GM23338 (cell line): ENCODE measurements around the gene WNT4. TPM values are rescaled to one million over a fixed set of nuclear protein-coding genes. Genes with fewer than 3 reads are reported as not detected.

Source experiments
- ATAC-seq: fragments of 200-7000 bp; cut with Tn5 transposase; 3 replicates; pipeline ENCODE4 v1.9.1; 2020
- DNase-seq: peaks from one replicate; pipeline ENCODE4 v3.0.0-alpha.2; 2015; ENCODE audit warnings: low spot score
- H2AFZ ChIP-seq: fragments of 200-600 bp; sonication (generic); 2 replicates; pipeline ENCODE4 v1.8.0; 2016; ENCODE audit warnings: antibody characterized with exemption, mild to moderate bottlenecking, moderate library complexity
- H3F3A ChIP-seq: fragments of 200-600 bp; sonication (generic); replicated peaks from 2 replicates; pipeline ENCODE4 v1.8.0; 2017; ENCODE audit warnings: antibody characterized with exemption, mixed run types, low read depth
- H3K27ac ChIP-seq: fragments of 200-600 bp; sonication (generic); 2 replicates; pipeline ENCODE4 v1.6.1; 2016; ENCODE audit warnings: low read depth
- H3K27me3 ChIP-seq: fragments of 200-600 bp; sonication (generic); 2 replicates; pipeline ENCODE4 v1.8.0; 2016; ENCODE audit warnings: mild to moderate bottlenecking, mixed run types, moderate library complexity; ENCODE audit not compliant: insufficient read depth
- H3K36me3 ChIP-seq: fragments of 200-600 bp; sonication (generic); 2 replicates; pipeline ENCODE4 v1.8.0; 2016; ENCODE audit warnings: mild to moderate bottlenecking; ENCODE audit not compliant: insufficient read depth
- H3K4me1 ChIP-seq: fragments of 200-600 bp; sonication (generic); 2 replicates; pipeline ENCODE4 v1.8.0; 2016; ENCODE audit warnings: mild to moderate bottlenecking, moderate library complexity; ENCODE audit not compliant: insufficient read depth
- H3K4me2 ChIP-seq: fragments of 200-600 bp; sonication (generic); 2 replicates; pipeline ENCODE4 v1.7.1; 2017; ENCODE audit warnings: mixed run types
- H3K4me3 ChIP-seq: fragments of 200-600 bp; sonication (generic); 2 replicates; pipeline ENCODE4 v1.6.1; 2016; ENCODE audit warnings: mixed run types
- H3K79me2 ChIP-seq: fragments of 200-600 bp; sonication (generic); replicated peaks from 2 replicates; pipeline ENCODE4 v1.8.0; 2017; ENCODE audit warnings: mild to moderate bottlenecking; ENCODE audit not compliant: insufficient read depth
- H3K9me2 ChIP-seq: fragments of 200-600 bp; sonication (generic); 2 replicates; pipeline ENCODE4 v1.8.0; 2017; ENCODE audit not compliant: insufficient read depth
- H4K20me1 ChIP-seq: fragments of 200-600 bp; sonication (generic); replicated peaks from 2 replicates; pipeline ENCODE4 v1.8.0; 2017; ENCODE audit warnings: mild to moderate bottlenecking; ENCODE audit not compliant: insufficient read depth
- H3K27ac Mint-ChIP-seq: 2 replicates; pipeline ENCODE4 v1.8.0; 2020; ENCODE audit warnings: inconsistent platforms, mild to moderate bottlenecking, moderate library complexity, mixed read lengths
- H3K27me3 Mint-ChIP-seq: 3 replicates; pipeline ENCODE4 v1.8.0; 2022; ENCODE audit warnings: low read depth, mild to moderate bottlenecking, moderate library complexity, mixed read lengths, inconsistent platforms; ENCODE audit not compliant: insufficient read depth, poor library complexity
- H3K36me3 Mint-ChIP-seq: 3 replicates; pipeline ENCODE4 v1.8.0; 2021; ENCODE audit warnings: low read depth, mild to moderate bottlenecking, inconsistent platforms, moderate library complexity, mixed read lengths
- H3K4me1 Mint-ChIP-seq: 3 replicates; pipeline ENCODE4 v1.8.0; 2020; ENCODE audit warnings: mild to moderate bottlenecking, inconsistent platforms, mixed read lengths
- H3K4me3 Mint-ChIP-seq: 3 replicates; pipeline ENCODE4 v1.8.0; 2021; ENCODE audit warnings: moderate library complexity, mild to moderate bottlenecking, inconsistent platforms, mixed read lengths
- H3K9me3 Mint-ChIP-seq: 3 replicates; pipeline ENCODE4 v1.8.0; 2020; ENCODE audit warnings: moderate library complexity, mild to moderate bottlenecking, inconsistent platforms, mixed read lengths
- CREB1 ChIP-seq: fragments of 250-450 bp; sonication (Bioruptor Pico); IDR thresholded peaks from 2 replicates; pipeline ENCODE4 v1.5.0; 2020; ENCODE audit warnings: low read depth, mild to moderate bottlenecking, moderate library complexity
- ETS1 ChIP-seq: IDR thresholded peaks from 2 replicates; pipeline ENCODE4 v1.6.1; 2016; ENCODE audit warnings: antibody characterized with exemption
- EZH2phosphoT487 ChIP-seq: fragments of 200-600 bp; sonication (generic); IDR thresholded peaks from one replicate; pipeline ENCODE4 v1.8.1; 2018; ENCODE audit warnings: antibody characterized with exemption; ENCODE audit not compliant: unreplicated experiment
- JUNB ChIP-seq: IDR thresholded peaks from one replicate; pipeline ENCODE4 v1.6.1; 2016; ENCODE audit warnings: antibody characterized with exemption; ENCODE audit not compliant: unreplicated experiment
- NANOG ChIP-seq: IDR thresholded peaks from 2 replicates; pipeline ENCODE4 v1.6.1; 2016; ENCODE audit warnings: antibody characterized with exemption, borderline replicate concordance
- STAT1 ChIP-seq: IDR thresholded peaks from one replicate; pipeline ENCODE4 v1.6.1; 2016; ENCODE audit warnings: antibody characterized with exemption; ENCODE audit not compliant: unreplicated experiment
- ZNF114 ChIP-seq: fragments of 250-450 bp; sonication (Bioruptor Pico); IDR thresholded peaks from 2 replicates; pipeline ENCODE4 v1.5.0; 2020; ENCODE audit warnings: mild to moderate bottlenecking, moderate library complexity
- ZNF331 ChIP-seq: fragments of 250-450 bp; sonication (Bioruptor Pico); IDR thresholded peaks from 2 replicates; pipeline ENCODE4 v1.5.0; 2020; ENCODE audit warnings: low read depth, mild to moderate bottlenecking, moderate library complexity
- polyA plus RNA-seq: library from polyadenylated mRNA; unstranded; fragments of >200 nt; fragmentation: Nextera tagmentation; extraction: Ambion mirVana; gene quantifications from 2 replicates; pipeline ENCODE4 v1.2.1, GENCODE V29; 2016
- total RNA-seq: library from RNA; depleted of rRNA; stranded (reverse); fragments of >200 nt; shearing (Covaris generic); gene quantifications from 2 replicates; pipeline ENCODE4 v1.2.3, GENCODE V29; 2014
- TF ChIP-seq, protein P1 (sequence below): IDR thresholded peaks from one replicate; pipeline ENCODE4 v1.6.1; 2018; ENCODE audit warnings: antibody characterized with exemption; ENCODE audit not compliant: unreplicated experiment
- TF ChIP-seq, protein P2 (sequence below), 2 experiments: fragments of 200-600 bp in 1 of 2; sonication (generic) in 1 of 2; conservative IDR thresholded peaks; 2 replicates each; pipeline versions ENCODE4 v1.5.1 to v1.6.1; 2016 to 2017; ENCODE audit warnings: antibody characterized with exemption in 2 of 2, low read depth in 2 of 2, mild to moderate bottlenecking in 2 of 2, moderate library complexity in 1 of 2

Gene WNT4
- total and polyA plus RNA-seq, 2 experiments from 2014 or later, result 0.59 to 0.79 TPM

DNA sequence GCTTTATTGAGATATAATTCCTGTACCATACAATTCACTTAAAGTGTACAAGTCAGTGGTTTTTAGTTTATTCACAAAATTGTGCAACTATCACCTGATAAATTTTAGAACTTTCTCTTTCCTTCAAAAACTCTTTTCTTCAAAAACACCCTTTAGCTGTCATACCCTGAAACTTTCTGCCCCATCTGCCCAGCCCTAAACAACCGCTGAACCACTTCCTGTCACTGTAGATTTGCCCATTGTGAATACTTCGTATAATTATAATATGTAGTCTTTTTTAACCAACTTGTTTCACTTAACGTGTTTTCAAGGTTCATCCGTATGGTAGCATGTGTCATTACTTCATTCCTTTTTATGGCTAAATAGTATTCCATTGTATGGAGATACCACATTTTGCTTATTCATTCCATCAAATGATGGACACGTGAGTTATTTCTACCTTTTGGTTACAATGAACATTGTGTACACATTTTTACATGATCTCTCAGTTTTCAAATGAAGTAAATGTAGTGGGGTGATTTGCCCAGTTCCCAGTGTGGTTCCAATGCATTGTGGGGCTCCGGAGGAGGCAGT lies 37.9 kb downstream of the WNT4 start (continued):
- TF ChIP-seq, protein P1, sequence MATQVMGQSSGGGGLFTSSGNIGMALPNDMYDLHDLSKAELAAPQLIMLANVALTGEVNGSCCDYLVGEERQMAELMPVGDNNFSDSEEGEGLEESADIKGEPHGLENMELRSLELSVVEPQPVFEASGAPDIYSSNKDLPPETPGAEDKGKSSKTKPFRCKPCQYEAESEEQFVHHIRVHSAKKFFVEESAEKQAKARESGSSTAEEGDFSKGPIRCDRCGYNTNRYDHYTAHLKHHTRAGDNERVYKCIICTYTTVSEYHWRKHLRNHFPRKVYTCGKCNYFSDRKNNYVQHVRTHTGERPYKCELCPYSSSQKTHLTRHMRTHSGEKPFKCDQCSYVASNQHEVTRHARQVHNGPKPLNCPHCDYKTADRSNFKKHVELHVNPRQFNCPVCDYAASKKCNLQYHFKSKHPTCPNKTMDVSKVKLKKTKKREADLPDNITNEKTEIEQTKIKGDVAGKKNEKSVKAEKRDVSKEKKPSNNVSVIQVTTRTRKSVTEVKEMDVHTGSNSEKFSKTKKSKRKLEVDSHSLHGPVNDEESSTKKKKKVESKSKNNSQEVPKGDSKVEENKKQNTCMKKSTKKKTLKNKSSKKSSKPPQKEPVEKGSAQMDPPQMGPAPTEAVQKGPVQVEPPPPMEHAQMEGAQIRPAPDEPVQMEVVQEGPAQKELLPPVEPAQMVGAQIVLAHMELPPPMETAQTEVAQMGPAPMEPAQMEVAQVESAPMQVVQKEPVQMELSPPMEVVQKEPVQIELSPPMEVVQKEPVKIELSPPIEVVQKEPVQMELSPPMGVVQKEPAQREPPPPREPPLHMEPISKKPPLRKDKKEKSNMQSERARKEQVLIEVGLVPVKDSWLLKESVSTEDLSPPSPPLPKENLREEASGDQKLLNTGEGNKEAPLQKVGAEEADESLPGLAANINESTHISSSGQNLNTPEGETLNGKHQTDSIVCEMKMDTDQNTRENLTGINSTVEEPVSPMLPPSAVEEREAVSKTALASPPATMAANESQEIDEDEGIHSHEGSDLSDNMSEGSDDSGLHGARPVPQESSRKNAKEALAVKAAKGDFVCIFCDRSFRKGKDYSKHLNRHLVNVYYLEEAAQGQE, result no peak
- TF ChIP-seq ETS1, result no peak
- TF ChIP-seq JUNB, result no peak
- no peak for TF ChIP-seq STAT1
- no peak for TF ChIP-seq ZNF114 (CRISPR knock-in tag)

- TF ChIP-seq STAT1, result no peak
- H3K4me3 Mint-ChIP-seq, result no peak overlapping the region
- H3K27me3 ChIP-seq, result no peaks in the 10 kb centered on the region
- no peaks in the 10 kb centered on the region for H3K9me3 Mint-ChIP-seq
- H3K36me3 Mint-ChIP-seq, result peaks cover 4% of the 10 kb centered on the region; the same call in 1 of the 3 replicates
- H3K27ac ChIP-seq, result peak overlapping the region; percentile 53; the same call in 1 of the 2 replicates
- ATAC-seq (no peak), DNase-seq (no peak)
- H3K27me3 Mint-ChIP-seq, result no peaks in the 10 kb centered on the region
- H3K4me1 ChIP-seq, result no peaks in the 10 kb centered on the region; the same call in 1 of the 2 replicates
- H3K4me2 ChIP-seq, result no peak overlapping the region
- H3K4me1 Mint-ChIP-seq, result peaks cover 12% of the 10 kb centered on the region
- no peak overlapping the region for H2AFZ ChIP-seq
- peaks cover 7% of the 10 kb centered on the region; the same call in 1 of the 2 replicates for H4K20me1 ChIP-seq
- H3K79me2 ChIP-seq, result peaks cover 27% of the 10 kb centered on the region
- H3K36me3 ChIP-seq, result no peaks in the 10 kb centered on the region; the same call in 1 of the 2 replicates
- no peaks in the 10 kb centered on the region for H3K9me2 ChIP-seq
- no peak overlapping the region for H3K4me3 ChIP-seq
- H3K27ac Mint-ChIP-seq, result no peak overlapping the region; the same call in 1 of the 2 replicates
- no peaks in the 10 kb centered on the region for H3F3A ChIP-seq
These were observed 38.8 kb downstream of the WNT4 start for GRCh38 chr1:22104094-22104493.

DNA sequence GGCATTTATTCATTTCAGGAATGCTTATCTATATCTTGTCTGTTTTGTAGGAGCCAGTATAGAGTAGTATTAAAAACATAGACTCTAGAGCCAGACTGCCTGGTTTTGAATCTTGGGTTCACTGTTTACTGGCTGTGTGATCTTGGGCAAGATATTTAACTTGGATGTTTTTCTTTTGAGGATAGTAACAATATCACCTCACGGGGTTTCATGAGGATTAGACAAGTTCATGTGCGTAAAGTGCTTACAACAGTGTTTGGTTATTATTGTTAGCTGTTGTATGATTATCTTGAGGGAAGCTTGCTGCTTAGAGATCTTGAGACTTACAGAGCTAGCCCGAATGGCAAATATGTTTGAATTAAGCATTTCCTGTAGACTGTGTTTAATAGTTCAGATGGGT lies 40.2 kb downstream of the WNT4 start:
- H4K20me1 ChIP-seq, result peaks cover 3% of the 10 kb centered on the region; the same call in 1 of the 2 replicates
- no peaks in the 10 kb centered on the region for H3K9me2 ChIP-seq
- H3K4me1 Mint-ChIP-seq, result peaks cover 12% of the 10 kb centered on the region
- no peaks in the 10 kb centered on the region; the same call in 1 of the 2 replicates for H3K4me1 ChIP-seq
- no peaks in the 10 kb centered on the region for H3F3A ChIP-seq
- H3K4me2 ChIP-seq, result no peak overlapping the region
- no peak overlapping the region for H3K27ac Mint-ChIP-seq
- H3K4me3 ChIP-seq, result no peak overlapping the region
- no peak overlapping the region for H3K4me3 Mint-ChIP-seq
- DNase-seq, result no peak
- H2AFZ ChIP-seq, result no peak overlapping the region
- peaks cover 35% of the 10 kb centered on the region for H3K79me2 ChIP-seq
- H3K27me3 Mint-ChIP-seq, result no peaks in the 10 kb centered on the region
- H3K27ac ChIP-seq, result peak overlapping the region; percentile 1; the same call in 1 of the 2 replicates
- H3K36me3 ChIP-seq, result peaks cover 4% of the 10 kb centered on the region; the same call in 1 of the 2 replicates
- H3K9me3 Mint-ChIP-seq, result no peaks in the 10 kb centered on the region
- no peaks in the 10 kb centered on the region for H3K27me3 ChIP-seq
- no peak for ATAC-seq
- H3K36me3 Mint-ChIP-seq, result peaks cover under 1% of the 10 kb centered on the region; the same call in 1 of the 3 replicates
- TF ChIP-seq, protein P1, result no peak
- TF ChIP-seq ZNF114 (CRISPR knock-in tag), result no peak
- TF ChIP-seq ETS1, result no peak
- no peak for TF ChIP-seq EZH2phosphoT487
- no peak for TF ChIP-seq CREB1
- TF ChIP-seq JUNB, result no peak
- no peak for TF ChIP-seq ZNF331 (CRISPR knock-in tag)
- TF ChIP-seq, protein P2, sequence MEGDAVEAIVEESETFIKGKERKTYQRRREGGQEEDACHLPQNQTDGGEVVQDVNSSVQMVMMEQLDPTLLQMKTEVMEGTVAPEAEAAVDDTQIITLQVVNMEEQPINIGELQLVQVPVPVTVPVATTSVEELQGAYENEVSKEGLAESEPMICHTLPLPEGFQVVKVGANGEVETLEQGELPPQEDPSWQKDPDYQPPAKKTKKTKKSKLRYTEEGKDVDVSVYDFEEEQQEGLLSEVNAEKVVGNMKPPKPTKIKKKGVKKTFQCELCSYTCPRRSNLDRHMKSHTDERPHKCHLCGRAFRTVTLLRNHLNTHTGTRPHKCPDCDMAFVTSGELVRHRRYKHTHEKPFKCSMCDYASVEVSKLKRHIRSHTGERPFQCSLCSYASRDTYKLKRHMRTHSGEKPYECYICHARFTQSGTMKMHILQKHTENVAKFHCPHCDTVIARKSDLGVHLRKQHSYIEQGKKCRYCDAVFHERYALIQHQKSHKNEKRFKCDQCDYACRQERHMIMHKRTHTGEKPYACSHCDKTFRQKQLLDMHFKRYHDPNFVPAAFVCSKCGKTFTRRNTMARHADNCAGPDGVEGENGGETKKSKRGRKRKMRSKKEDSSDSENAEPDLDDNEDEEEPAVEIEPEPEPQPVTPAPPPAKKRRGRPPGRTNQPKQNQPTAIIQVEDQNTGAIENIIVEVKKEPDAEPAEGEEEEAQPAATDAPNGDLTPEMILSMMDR (conservative IDR thresholded peaks at IDR 0.05; ENCODE audit: low read depth in 2 of 2), result no peak
- no peak for TF ChIP-seq NANOG
